HepG2 (cell line): Measurements from ENCODE around the gene CMTM4.

ENCODE experiments used
- ARNT ChIP-seq: fragments of 450-650 bp; IDR thresholded peaks from 2 replicates; pipeline ENCODE4 v1.6.1; 2017
- CBX2 ChIP-seq, 2 experiments: fragments of 200-600 bp in 1 of 2; sonication (generic); formaldehyde crosslinking in 1 of 2; IDR thresholded peaks; 2 replicates each; pipeline versions ENCODE4 v1.7.0 to v1.8.1; 2018 to 2022; ENCODE audit warnings: low read depth in 2 of 2, low read length in 1 of 2, mild to moderate bottlenecking in 1 of 2, missing genetic modification reagents in 1 of 2
- CENPX ChIP-seq: sonication (generic); formaldehyde crosslinking; IDR thresholded peaks from 2 replicates; pipeline ENCODE4 v1.9.0; 2021; ENCODE audit warnings: mild to moderate bottlenecking, missing genetic modification reagents, moderate library complexity
- GABPA ChIP-seq, 2 experiments: IDR thresholded peaks; 2 replicates each; pipeline ENCODE4 v1.6.1; 2011 to 2016; ENCODE audit warnings: low read depth in 2 of 2, low read length in 1 of 2, missing biosample characterization in 1 of 2, missing genetic modification characterization in 1 of 2
- KDM5A ChIP-seq: fragments of 200-600 bp; sonication (generic); IDR thresholded peaks from 2 replicates; pipeline ENCODE4 v1.7.0; 2018; ENCODE audit warnings: antibody characterized with exemption, mild to moderate bottlenecking, low read length, borderline replicate concordance
- MIER3 ChIP-seq: IDR thresholded peaks from 2 replicates; pipeline ENCODE4 v1.6.1; 2016; ENCODE audit warnings: missing compliant biosample characterization, borderline replicate concordance
- NPAS2 ChIP-seq: sonication (generic); formaldehyde crosslinking; IDR thresholded peaks from 2 replicates; pipeline ENCODE4 v1.8.0; 2022; ENCODE audit warnings: mild to moderate bottlenecking, missing genetic modification reagents, borderline replicate concordance
- POLR2AphosphoS5 ChIP-seq: IDR thresholded peaks from 2 replicates; pipeline ENCODE4 v1.6.1; 2012; ENCODE audit warnings: low read depth, low read length
- RORA ChIP-seq: sonication (generic); formaldehyde crosslinking; IDR thresholded peaks from 2 replicates; pipeline ENCODE4 v1.5.0; 2020; ENCODE audit warnings: mild to moderate bottlenecking, missing genetic modification reagents, moderate library complexity
- SMAD3 ChIP-seq: sonication (generic); formaldehyde crosslinking; IDR thresholded peaks from 2 replicates; pipeline ENCODE4 v1.4.0; 2020; ENCODE audit warnings: missing genetic modification reagents
- ZFP36 ChIP-seq: fragments of 150-350 bp; IDR thresholded peaks from 2 replicates; pipeline ENCODE4 v1.6.1; 2018; ENCODE audit warnings: borderline replicate concordance, low read length, low read depth; ENCODE audit not compliant: partially characterized antibody
- TF ChIP-seq, protein P1 (sequence below): sonication (generic); formaldehyde crosslinking; IDR thresholded peaks from 2 replicates; pipeline ENCODE4 v1.8.1; 2022; ENCODE audit warnings: low read depth, mild to moderate bottlenecking, missing genetic modification reagents
- TF ChIP-seq, protein P2 (sequence below): sonication (generic); formaldehyde crosslinking; IDR thresholded peaks from 2 replicates; pipeline ENCODE4 v1.5.0; 2020; ENCODE audit warnings: missing genetic modification reagents, mild to moderate bottlenecking, borderline replicate concordance
- TF ChIP-seq, protein P3 (sequence below): sonication (generic); formaldehyde crosslinking; conservative IDR thresholded peaks from 2 replicates; pipeline ENCODE4 v1.8.0; 2022; ENCODE audit warnings: missing genetic modification reagents

DNA sequence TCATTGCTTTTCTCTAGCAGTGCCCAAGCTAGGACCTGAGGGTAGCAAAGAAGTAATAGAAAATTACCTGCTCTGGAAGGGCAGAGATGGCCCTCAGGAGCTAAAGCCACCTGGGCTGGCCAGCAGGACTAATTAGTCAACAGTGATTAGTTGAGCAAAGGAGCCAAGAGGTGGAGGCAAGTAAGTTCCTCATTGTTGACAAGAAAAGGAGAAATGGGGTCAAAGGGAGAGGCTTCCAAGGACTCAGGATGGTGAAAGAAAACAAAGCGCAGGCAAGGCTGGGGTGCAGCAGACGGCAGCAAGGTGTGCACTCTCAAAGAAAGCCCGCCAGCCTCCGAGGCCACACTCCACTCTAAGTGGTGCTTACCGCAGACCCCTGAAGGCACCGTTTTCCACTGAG, 44.6 kb downstream of the CMTM4 start:
- TF ChIP-seq, protein P1, sequence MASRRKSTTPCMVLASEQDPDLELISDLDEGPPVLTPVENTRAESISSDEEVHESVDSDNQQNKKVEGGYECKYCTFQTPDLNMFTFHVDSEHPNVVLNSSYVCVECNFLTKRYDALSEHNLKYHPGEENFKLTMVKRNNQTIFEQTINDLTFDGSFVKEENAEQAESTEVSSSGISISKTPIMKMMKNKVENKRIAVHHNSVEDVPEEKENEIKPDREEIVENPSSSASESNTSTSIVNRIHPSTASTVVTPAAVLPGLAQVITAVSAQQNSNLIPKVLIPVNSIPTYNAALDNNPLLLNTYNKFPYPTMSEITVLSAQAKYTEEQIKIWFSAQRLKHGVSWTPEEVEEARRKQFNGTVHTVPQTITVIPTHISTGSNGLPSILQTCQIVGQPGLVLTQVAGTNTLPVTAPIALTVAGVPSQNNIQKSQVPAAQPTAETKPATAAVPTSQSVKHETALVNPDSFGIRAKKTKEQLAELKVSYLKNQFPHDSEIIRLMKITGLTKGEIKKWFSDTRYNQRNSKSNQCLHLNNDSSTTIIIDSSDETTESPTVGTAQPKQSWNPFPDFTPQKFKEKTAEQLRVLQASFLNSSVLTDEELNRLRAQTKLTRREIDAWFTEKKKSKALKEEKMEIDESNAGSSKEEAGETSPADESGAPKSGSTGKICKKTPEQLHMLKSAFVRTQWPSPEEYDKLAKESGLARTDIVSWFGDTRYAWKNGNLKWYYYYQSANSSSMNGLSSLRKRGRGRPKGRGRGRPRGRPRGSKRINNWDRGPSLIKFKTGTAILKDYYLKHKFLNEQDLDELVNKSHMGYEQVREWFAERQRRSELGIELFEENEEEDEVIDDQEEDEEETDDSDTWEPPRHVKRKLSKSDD, result no peak
- TF ChIP-seq ZFP36 (no peak), ARNT (no peak), KDM5A (no peak), SMAD3 (CRISPR knock-in tag) (no peak), POLR2AphosphoS5 (no peak), NPAS2 (no peak), CBX2 (IDR thresholded peaks at IDR 0.05; ENCODE audit: low read depth, low read length) (no peak), CBX2 (CRISPR knock-in tag; IDR thresholded peaks at IDR 0.05; ENCODE audit: low read depth) (no peak), MIER3 (CRISPR knock-in tag) (no peak), GABPA (IDR thresholded peaks at IDR 0.05; ENCODE audit: low read depth, low read length) (no peak), GABPA (CRISPR knock-in tag; IDR thresholded peaks at IDR 0.05; ENCODE audit: low read depth) (no peak), CENPX (CRISPR knock-in tag) (no peak), RORA (no peak)
- TF ChIP-seq, protein P2, sequence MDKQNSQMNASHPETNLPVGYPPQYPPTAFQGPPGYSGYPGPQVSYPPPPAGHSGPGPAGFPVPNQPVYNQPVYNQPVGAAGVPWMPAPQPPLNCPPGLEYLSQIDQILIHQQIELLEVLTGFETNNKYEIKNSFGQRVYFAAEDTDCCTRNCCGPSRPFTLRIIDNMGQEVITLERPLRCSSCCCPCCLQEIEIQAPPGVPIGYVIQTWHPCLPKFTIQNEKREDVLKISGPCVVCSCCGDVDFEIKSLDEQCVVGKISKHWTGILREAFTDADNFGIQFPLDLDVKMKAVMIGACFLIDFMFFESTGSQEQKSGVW (CRISPR knock-in tag), result no peak
- TF ChIP-seq, protein P3, sequence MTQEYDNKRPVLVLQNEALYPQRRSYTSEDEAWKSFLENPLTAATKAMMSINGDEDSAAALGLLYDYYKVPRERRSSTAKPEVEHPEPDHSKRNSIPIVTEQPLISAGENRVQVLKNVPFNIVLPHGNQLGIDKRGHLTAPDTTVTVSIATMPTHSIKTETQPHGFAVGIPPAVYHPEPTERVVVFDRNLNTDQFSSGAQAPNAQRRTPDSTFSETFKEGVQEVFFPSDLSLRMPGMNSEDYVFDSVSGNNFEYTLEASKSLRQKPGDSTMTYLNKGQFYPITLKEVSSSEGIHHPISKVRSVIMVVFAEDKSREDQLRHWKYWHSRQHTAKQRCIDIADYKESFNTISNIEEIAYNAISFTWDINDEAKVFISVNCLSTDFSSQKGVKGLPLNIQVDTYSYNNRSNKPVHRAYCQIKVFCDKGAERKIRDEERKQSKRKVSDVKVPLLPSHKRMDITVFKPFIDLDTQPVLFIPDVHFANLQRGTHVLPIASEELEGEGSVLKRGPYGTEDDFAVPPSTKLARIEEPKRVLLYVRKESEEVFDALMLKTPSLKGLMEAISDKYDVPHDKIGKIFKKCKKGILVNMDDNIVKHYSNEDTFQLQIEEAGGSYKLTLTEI, result no peak
